Neural crest cell (in vitro differentiated cells): ENCODE data around the gene BST1. TPM values are rescaled to one million over a fixed set of nuclear protein-coding genes. Genes with fewer than 3 reads are reported as not detected.
"Not testable (repeated sequence)": the region's sequence is repeated elsewhere in the genome, so short reads cannot be mapped to it uniquely, and the experiment has no call there.

ENCODE experiments used
- DNase-seq: peaks from one replicate; pipeline ENCODE4 v3.0.0; 2021; ENCODE audit warnings: low read depth, mixed read lengths, low spot score
- H3K27ac Mint-ChIP-seq: one replicate; pipeline ENCODE4 v1.8.0; 2021; ENCODE audit warnings: mild to moderate bottlenecking, mixed read lengths; ENCODE audit not compliant: unreplicated experiment
- H3K27me3 Mint-ChIP-seq: 2 replicates; pipeline ENCODE4 v1.8.0; 2021; ENCODE audit warnings: low read depth, mild to moderate bottlenecking, mixed read lengths
- H3K36me3 Mint-ChIP-seq: 2 replicates; pipeline ENCODE4 v1.8.0; 2021; ENCODE audit warnings: low read depth, mild to moderate bottlenecking, mixed read lengths
- H3K4me1 Mint-ChIP-seq: 2 replicates; pipeline ENCODE4 v1.8.0; 2021; ENCODE audit warnings: mixed read lengths
- H3K4me3 Mint-ChIP-seq: one replicate; pipeline ENCODE4 v1.8.0; 2021; ENCODE audit warnings: mild to moderate bottlenecking, mixed read lengths
- H3K9me3 Mint-ChIP-seq: 2 replicates; pipeline ENCODE4 v1.8.0; 2021; ENCODE audit warnings: mixed read lengths
- total RNA-seq: library from RNA; stranded (reverse); gene quantifications from 2 replicates; pipeline ENCODE4 v1.2.1, GENCODE V29; 2021
- TF ChIP-seq, protein P1 (sequence below): fragments of 200-600 bp; sonication (generic); conservative IDR thresholded peaks from 2 replicates; pipeline ENCODE4 v1.5.0; 2021; ENCODE audit warnings: antibody characterized with exemption, mild to moderate bottlenecking

The BST1 gene
- total RNA-seq, 1 donor from 2014 or later: 0.75 TPM

DNA sequence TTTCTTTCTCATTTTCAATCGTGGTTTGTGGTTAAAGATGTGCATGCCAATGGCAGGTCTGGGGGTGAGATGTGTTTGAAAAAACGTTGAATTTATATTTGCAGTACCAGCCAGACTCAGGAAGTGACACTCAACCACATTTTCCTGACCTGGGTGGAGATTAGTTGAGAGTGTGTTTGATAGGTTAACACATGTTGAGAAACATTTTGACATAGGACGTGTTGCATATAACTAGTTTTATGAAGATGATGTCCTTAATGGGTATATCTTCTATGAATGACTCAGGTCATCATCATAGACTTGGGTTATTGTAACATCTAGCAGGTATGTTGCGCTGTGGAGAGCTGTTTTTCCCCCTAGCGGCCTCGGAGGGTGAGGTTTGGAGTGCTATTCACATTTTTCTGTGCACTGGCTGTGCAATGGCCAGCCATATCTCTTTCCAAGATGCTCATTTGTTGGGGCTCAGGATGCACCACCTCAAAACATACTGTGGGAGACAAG, 53.5 kb downstream of the BST1 start:
- H3K4me1 Mint-ChIP-seq: no peaks in the 10 kb centered on the region
- DNase-seq: no peak
- H3K4me3 Mint-ChIP-seq: no peak overlapping the region
- H3K36me3 Mint-ChIP-seq: no peaks in the 10 kb centered on the region
- H3K27me3 Mint-ChIP-seq: peaks cover 8% of the 10 kb centered on the region
- no peak overlapping the region for H3K27ac Mint-ChIP-seq
- H3K9me3 Mint-ChIP-seq: peaks cover 3% of the 10 kb centered on the region
- TF ChIP-seq, protein P1, sequence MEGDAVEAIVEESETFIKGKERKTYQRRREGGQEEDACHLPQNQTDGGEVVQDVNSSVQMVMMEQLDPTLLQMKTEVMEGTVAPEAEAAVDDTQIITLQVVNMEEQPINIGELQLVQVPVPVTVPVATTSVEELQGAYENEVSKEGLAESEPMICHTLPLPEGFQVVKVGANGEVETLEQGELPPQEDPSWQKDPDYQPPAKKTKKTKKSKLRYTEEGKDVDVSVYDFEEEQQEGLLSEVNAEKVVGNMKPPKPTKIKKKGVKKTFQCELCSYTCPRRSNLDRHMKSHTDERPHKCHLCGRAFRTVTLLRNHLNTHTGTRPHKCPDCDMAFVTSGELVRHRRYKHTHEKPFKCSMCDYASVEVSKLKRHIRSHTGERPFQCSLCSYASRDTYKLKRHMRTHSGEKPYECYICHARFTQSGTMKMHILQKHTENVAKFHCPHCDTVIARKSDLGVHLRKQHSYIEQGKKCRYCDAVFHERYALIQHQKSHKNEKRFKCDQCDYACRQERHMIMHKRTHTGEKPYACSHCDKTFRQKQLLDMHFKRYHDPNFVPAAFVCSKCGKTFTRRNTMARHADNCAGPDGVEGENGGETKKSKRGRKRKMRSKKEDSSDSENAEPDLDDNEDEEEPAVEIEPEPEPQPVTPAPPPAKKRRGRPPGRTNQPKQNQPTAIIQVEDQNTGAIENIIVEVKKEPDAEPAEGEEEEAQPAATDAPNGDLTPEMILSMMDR: no peak

DNA sequence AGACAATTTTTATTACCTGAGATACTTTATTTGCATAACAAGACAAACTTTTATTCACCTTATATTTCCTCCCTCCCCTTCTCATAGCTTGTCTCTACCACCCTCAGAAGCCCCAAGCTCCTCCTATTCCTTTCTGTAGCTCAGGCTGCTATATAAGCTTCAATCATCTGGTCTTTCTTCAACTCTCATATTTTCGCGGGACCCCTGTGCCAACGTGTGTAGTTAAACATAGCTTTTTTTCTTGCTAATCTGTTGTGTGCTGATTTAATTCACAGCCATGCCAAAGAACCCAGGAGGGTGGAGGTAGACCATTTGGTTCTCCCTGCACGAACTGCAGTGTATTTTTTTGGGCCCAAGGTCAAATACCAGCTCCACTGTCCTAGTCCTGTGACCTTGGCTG, 54.2 kb downstream of the BST1 start:
- Mint-ChIP-seq H3K27me3 (peaks cover 8% of the 10 kb centered on the region), H3K4me3 (no peak overlapping the region), H3K36me3 (no peaks in the 10 kb centered on the region), H3K27ac (no peak overlapping the region), H3K4me1 (no peaks in the 10 kb centered on the region), H3K9me3 (peaks cover 3% of the 10 kb centered on the region)
- no peak for DNase-seq
- TF ChIP-seq, protein P1: no peak

DNA sequence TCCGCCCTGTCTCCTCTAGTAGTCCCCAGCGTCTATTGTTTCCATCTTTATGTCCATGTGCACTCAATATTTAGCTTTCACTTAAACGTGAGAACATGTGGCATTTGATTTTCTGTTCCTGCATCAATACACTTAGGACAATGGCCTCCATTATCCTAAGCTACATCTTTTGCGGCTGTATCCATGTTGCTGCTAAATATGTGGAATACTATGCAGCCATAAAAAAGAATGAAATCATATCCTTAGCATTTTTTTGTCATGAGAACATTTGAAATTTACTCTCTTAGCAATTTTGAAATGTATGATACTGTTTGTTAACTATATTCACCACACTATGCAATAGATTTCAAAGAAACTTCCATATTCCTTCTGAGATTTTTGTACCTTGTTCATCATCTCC, 55.4 kb downstream of the BST1 start:
- DNase-seq: no peak
- H3K27ac Mint-ChIP-seq: no peak overlapping the region
- H3K36me3 Mint-ChIP-seq: no peaks in the 10 kb centered on the region
- TF ChIP-seq, protein P1: no peak
- no peaks in the 10 kb centered on the region for H3K4me1 Mint-ChIP-seq
- H3K4me3 Mint-ChIP-seq: no peak overlapping the region
- peaks cover 8% of the 10 kb centered on the region for H3K27me3 Mint-ChIP-seq
- H3K9me3 Mint-ChIP-seq: peaks cover 5% of the 10 kb centered on the region

DNA sequence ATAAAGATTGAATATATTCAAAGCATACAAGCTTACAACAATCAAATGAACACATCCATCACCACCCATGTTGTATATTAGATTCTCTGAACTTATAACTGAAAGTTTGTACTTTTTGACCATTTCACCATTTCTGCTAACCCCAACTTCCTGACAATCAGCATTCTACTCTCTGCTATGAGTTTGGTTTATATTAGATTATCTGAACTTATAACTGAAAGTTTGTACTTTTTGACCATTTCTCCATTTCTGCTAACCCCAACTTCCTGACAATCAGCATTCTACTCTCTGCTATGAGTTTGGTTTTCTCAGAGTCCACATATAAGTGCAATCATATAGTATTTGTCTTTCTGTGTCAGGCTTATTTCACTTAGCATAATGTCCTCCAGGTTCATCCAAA, 59.6 kb downstream of the BST1 start:
- H3K4me1 Mint-ChIP-seq, H3K9me3 Mint-ChIP-seq, H3K4me3 Mint-ChIP-seq, H3K27ac Mint-ChIP-seq, DNase-seq, H3K36me3 Mint-ChIP-seq, H3K27me3 Mint-ChIP-seq: not testable (repeated sequence)

DNA sequence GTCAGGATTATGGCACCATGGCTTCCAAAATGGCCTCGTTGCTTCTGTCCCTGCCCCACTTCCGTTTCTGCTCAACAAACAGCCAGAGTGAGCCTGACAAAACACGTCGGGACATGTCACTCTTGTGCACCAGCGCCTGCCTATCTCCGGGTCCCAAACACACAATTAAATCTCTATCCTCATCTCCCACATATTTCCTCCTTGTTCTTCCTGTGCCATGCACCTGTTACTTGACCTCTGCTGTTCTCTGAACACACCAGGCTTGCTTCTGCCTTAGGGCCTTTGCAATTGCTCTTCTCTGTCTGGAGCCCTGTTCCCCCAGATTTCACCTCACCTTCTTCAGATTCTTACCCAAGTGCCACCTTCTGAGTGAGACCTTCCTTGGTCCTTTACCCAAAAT, 62.5 kb downstream of the BST1 start:
- Mint-ChIP-seq H3K27ac (no peak overlapping the region), H3K4me1 (no peaks in the 10 kb centered on the region), H3K36me3 (no peaks in the 10 kb centered on the region), H3K9me3 (peaks cover 2% of the 10 kb centered on the region), H3K27me3 (no peaks in the 10 kb centered on the region), H3K4me3 (no peak overlapping the region)
- DNase-seq: no peak
- TF ChIP-seq, protein P1: no peak

DNA sequence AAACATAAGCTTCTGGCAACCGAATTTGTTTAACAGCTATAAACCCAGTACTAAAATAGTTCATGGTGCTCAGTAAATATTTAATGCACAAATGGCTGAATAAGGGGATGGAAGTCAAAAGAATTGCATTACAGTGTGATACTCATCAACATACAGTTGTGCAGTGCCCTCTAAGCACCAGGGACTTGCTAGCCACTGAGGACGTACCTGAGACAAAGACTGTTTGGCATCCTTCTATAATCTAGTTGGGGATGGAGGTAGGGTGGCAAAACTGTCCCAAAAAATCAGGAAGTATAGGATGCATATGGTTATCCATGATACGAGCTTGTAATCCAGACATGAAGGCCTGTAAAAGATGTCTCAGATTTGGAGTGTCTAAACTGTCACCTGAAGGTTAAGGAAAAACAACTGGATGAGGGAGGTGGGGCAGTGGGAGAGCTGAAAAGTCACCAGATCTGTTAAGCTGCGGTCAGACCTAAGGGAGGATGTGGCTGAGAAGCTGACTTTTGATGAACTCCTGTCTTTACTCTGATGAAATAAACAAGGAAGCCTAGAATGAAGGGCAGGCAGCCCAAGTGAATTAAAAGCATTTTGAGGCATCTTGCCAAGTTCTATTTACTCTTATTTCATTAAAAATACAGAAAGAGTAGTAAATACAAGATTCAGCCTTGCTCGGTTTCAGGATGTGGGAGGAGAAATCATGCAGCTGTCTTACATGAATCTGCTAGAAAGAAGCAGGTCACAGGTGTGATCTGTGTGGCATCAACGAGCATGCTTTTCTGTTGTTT, 63.2 kb downstream of the BST1 start:
- TF ChIP-seq, protein P1: no peak
- Mint-ChIP-seq H3K4me1 (no peaks in the 10 kb centered on the region), H3K9me3 (peaks cover 2% of the 10 kb centered on the region), H3K4me3 (no peak overlapping the region), H3K27me3 (no peaks in the 10 kb centered on the region), H3K27ac (peak overlapping the region; percentile 52), H3K36me3 (no peaks in the 10 kb centered on the region)
- no peak for DNase-seq
